ENCODE measurements around the gene EHD3. TPM values are rescaled to one million over a fixed set of nuclear protein-coding genes. Genes with fewer than 3 reads are reported as not detected.

Gene EHD3
- total RNA-seq, 1 donor = 16.3 TPM

DNA sequence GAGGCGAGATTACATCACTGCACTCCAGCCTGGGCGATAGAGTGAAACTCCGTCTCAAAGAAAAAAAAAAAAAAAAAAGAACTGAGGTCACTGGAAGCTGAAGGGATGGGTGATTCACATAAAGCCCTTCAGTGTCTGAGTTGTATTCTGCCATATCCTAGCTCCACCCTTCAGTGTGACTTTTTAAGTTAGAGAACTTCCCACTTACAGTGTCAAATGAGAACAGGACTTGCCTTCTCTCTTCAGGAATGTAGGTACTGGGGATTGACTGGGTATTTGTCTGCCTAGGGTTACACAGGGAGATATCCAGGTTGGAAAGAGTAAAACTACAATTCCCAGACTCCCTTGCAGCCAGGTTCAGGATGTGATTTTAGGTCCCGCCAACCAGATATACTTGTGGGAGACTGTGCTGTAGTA, 37.9 kb downstream of the EHD3 start:
- H3K4me3 ChIP-seq (ENCODE audit: insufficient read depth, low read length) = no peak overlapping the region
- no peak for DNase-seq (ENCODE audit: insufficient read length, low spot score, missing footprints)
- no peaks in the 10 kb centered on the region for H3K79me2 ChIP-seq (ENCODE audit: insufficient read depth, low read length)
- no peak overlapping the region for H3K4me2 ChIP-seq (ENCODE audit: insufficient read depth, low read length)
- TF ChIP-seq, protein P1, sequence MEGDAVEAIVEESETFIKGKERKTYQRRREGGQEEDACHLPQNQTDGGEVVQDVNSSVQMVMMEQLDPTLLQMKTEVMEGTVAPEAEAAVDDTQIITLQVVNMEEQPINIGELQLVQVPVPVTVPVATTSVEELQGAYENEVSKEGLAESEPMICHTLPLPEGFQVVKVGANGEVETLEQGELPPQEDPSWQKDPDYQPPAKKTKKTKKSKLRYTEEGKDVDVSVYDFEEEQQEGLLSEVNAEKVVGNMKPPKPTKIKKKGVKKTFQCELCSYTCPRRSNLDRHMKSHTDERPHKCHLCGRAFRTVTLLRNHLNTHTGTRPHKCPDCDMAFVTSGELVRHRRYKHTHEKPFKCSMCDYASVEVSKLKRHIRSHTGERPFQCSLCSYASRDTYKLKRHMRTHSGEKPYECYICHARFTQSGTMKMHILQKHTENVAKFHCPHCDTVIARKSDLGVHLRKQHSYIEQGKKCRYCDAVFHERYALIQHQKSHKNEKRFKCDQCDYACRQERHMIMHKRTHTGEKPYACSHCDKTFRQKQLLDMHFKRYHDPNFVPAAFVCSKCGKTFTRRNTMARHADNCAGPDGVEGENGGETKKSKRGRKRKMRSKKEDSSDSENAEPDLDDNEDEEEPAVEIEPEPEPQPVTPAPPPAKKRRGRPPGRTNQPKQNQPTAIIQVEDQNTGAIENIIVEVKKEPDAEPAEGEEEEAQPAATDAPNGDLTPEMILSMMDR (IDR thresholded peaks at IDR 0.05; ENCODE audit: extremely low read depth, low read depth, low read length) = no peak
- no peak overlapping the region for H3K27ac ChIP-seq (ENCODE audit: low read depth, low read length)
- no peaks in the 10 kb centered on the region for H3K27me3 ChIP-seq (ENCODE audit: insufficient read depth, low read length)
- H2AFZ ChIP-seq (ENCODE audit: low read length) = no peak overlapping the region
- H3K9me3 ChIP-seq (ENCODE audit: low read depth, low read length) = no peaks in the 10 kb centered on the region
- no peaks in the 10 kb centered on the region for H4K20me1 ChIP-seq (ENCODE audit: insufficient read depth, low read length)
- no peaks in the 10 kb centered on the region for H3K36me3 ChIP-seq (ENCODE audit: insufficient read depth, low read length)
- H3K4me1 ChIP-seq (ENCODE audit: insufficient read depth, low read length) = peaks cover 22% of the 10 kb centered on the region

DNA sequence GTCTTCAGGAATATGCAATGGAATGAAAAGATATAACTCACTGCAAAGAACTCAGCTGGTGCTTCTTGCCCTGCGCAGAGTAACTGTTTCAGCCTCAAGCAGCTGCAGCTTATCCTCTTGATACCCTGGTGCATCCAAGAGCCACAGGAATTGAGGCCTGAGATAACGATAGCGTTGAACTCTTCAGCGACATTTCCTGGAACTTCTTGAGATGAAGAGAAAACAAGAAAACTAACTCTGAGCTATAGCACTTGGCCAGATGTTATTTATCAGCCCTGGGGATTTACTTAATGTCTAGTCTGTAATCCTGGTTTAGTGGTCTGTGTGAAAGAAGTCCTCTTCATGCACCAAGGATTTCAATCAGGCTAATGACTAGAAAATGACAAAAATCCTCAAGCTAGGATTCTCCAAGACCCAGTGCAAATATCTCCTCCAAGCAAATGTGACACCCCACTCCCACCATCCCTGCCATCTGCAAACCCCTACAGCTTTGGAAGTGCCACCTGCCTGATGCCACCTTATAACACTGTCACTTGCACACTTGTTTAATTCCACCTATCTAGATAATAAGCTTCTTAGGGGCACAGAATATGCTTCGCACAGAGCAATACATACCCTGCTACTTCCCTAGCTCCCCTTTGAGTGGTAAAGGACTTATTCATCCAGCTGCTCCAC, 40.6 kb downstream of the EHD3 start:
- no peaks in the 10 kb centered on the region for H3K79me2 ChIP-seq (ENCODE audit: insufficient read depth, low read length)
- H2AFZ ChIP-seq (ENCODE audit: low read length) = no peak overlapping the region
- no peaks in the 10 kb centered on the region for H4K20me1 ChIP-seq (ENCODE audit: insufficient read depth, low read length)
- H3K4me2 ChIP-seq (ENCODE audit: insufficient read depth, low read length) = no peak overlapping the region
- no peaks in the 10 kb centered on the region for H3K36me3 ChIP-seq (ENCODE audit: insufficient read depth, low read length)
- TF ChIP-seq, protein P1 (IDR thresholded peaks at IDR 0.05; ENCODE audit: extremely low read depth, low read depth, low read length) = no peak
- H3K27me3 ChIP-seq (ENCODE audit: insufficient read depth, low read length) = no peaks in the 10 kb centered on the region
- H3K27ac ChIP-seq (ENCODE audit: low read depth, low read length) = no peak overlapping the region
- H3K4me3 ChIP-seq (ENCODE audit: insufficient read depth, low read length) = no peak overlapping the region
- H3K9me3 ChIP-seq (ENCODE audit: low read depth, low read length) = no peaks in the 10 kb centered on the region
- no peak for DNase-seq (ENCODE audit: insufficient read length, low spot score, missing footprints)
- peaks cover 14% of the 10 kb centered on the region for H3K4me1 ChIP-seq (ENCODE audit: insufficient read depth, low read length)

DNA sequence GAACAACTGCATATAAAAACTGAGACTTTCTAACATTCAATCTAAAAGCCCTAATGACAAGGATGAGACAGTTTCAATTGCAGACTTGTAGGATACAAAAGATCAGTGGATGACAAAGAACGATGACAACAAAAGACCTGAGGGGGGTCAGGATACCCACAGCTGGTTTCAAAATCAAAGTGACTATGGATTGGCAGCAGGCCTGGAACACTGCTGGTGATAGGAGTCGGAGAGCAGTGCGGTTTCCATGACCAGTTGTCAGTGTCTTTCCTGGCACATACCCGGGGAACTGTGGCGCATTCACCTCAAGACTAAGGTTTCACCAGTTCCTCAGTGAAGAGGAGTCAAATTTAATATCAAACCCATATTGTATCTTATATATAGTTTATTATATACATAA, 42.0 kb downstream of the EHD3 start:
- Histone ChIP-seq H3K4me2 (ENCODE audit: insufficient read depth, low read length) (no peak overlapping the region), H3K27ac (ENCODE audit: low read depth, low read length) (no peak overlapping the region), H2AFZ (ENCODE audit: low read length) (no peak overlapping the region), H3K4me1 (ENCODE audit: insufficient read depth, low read length) (peaks cover 2% of the 10 kb centered on the region), H3K4me3 (ENCODE audit: insufficient read depth, low read length) (no peak overlapping the region), H3K79me2 (ENCODE audit: insufficient read depth, low read length) (no peaks in the 10 kb centered on the region), H3K9me3 (ENCODE audit: low read depth, low read length) (no peaks in the 10 kb centered on the region), H4K20me1 (ENCODE audit: insufficient read depth, low read length) (no peaks in the 10 kb centered on the region), H3K36me3 (ENCODE audit: insufficient read depth, low read length) (no peaks in the 10 kb centered on the region), H3K27me3 (ENCODE audit: insufficient read depth, low read length) (no peaks in the 10 kb centered on the region)
- TF ChIP-seq, protein P1 (IDR thresholded peaks at IDR 0.05; ENCODE audit: extremely low read depth, low read depth, low read length) = no peak
- DNase-seq (ENCODE audit: insufficient read length, low spot score, missing footprints) = no peak

DNA sequence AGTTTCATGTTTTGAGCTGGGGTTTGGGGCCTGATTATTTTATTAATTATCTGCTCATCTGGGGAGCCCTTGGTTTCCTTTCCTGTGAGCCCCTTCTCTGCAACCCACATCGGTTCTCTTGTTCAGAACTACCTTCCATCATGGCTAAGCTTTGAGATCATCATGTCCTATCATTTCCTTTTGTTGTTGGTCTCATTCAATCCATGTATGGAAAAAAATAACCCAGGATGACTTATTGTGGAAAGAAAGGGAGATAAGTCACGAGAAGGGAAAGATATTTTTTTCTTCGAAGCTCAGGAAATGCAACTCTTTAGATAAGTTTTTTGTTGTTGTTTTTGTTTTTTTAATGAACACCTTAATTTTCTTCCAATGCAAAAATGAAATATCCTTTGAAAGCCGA, 43.7 kb downstream of the EHD3 start:
- no peak overlapping the region for H3K4me3 ChIP-seq (ENCODE audit: insufficient read depth, low read length)
- no peak overlapping the region for H3K27ac ChIP-seq (ENCODE audit: low read depth, low read length)
- H3K36me3 ChIP-seq (ENCODE audit: insufficient read depth, low read length) = no peaks in the 10 kb centered on the region
- no peak overlapping the region for H2AFZ ChIP-seq (ENCODE audit: low read length)
- H3K79me2 ChIP-seq (ENCODE audit: insufficient read depth, low read length) = no peaks in the 10 kb centered on the region
- no peaks in the 10 kb centered on the region for H4K20me1 ChIP-seq (ENCODE audit: insufficient read depth, low read length)
- no peaks in the 10 kb centered on the region for H3K27me3 ChIP-seq (ENCODE audit: insufficient read depth, low read length)
- TF ChIP-seq, protein P1 (IDR thresholded peaks at IDR 0.05; ENCODE audit: extremely low read depth, low read depth, low read length) = no peak
- no peaks in the 10 kb centered on the region for H3K4me1 ChIP-seq (ENCODE audit: insufficient read depth, low read length)
- no peaks in the 10 kb centered on the region for H3K9me3 ChIP-seq (ENCODE audit: low read depth, low read length)
- no peak overlapping the region for H3K4me2 ChIP-seq (ENCODE audit: insufficient read depth, low read length)
- no peak for DNase-seq (ENCODE audit: insufficient read length, low spot score, missing footprints)
